GM12878 (cell line): Measurements from ENCODE around the gene COL24A1. TPM values are rescaled to one million over a fixed set of nuclear protein-coding genes. Genes with fewer than 3 reads are reported as not detected.
A peak's percentile ranks its signal among the peaks of the same experiment; 100 is the strongest.

Experiments
- BHLHE40 ChIP-seq, 2 experiments: fragments of 450-650 bp in 1 of 2; IDR thresholded peaks; 2 replicates each; pipeline ENCODE4 v1.6.1; 2011 to 2017; ENCODE audit warnings: low read depth in 2 of 2, borderline replicate concordance in 1 of 2, improper control_type of control experiment in 1 of 2, low read length in 1 of 2, mild to moderate bottlenecking in 1 of 2
- CBX3 ChIP-seq: fragments of 200-600 bp; sonication (generic); IDR thresholded peaks from 2 replicates; pipeline ENCODE4 v1.6.1; 2016; ENCODE audit warnings: low read depth, borderline replicate concordance
- CHD2 ChIP-seq: IDR thresholded peaks from 2 replicates; pipeline ENCODE4 v1.6.1; 2011; ENCODE audit warnings: low read depth, low read length, improper control_type of control experiment, borderline replicate concordance
- CREB1 ChIP-seq: IDR thresholded peaks from 2 replicates; pipeline ENCODE4 v1.6.1; 2012; ENCODE audit warnings: low read depth, mild to moderate bottlenecking, inconsistent platforms
- CTCF ChIP-seq, 3 experiments: IDR thresholded peaks in 2 of 3; conservative IDR thresholded peaks in 1 of 3; 2 replicates each; pipeline ENCODE4 v1.5.1; 2011; ENCODE audit warnings: low read depth in 3 of 3, low read length in 3 of 3, mild to moderate bottlenecking in 3 of 3, control low read depth in 2 of 3, moderate library complexity in 2 of 3, inconsistent platforms in 1 of 3, mixed read lengths in 1 of 3; ENCODE audit not compliant: control insufficient read depth in 2 of 3, insufficient read depth in 1 of 3; ENCODE audit errors: extremely low read depth in 1 of 3
- ELK1 ChIP-seq: IDR thresholded peaks from 2 replicates; pipeline ENCODE4 v1.6.1; 2012; ENCODE audit warnings: low read depth, low read length, improper control_type of control experiment
- FOXM1 ChIP-seq: IDR thresholded peaks from 2 replicates; pipeline ENCODE4 v1.6.1; 2012; ENCODE audit warnings: low read depth, mild to moderate bottlenecking, inconsistent platforms, low read length, moderate library complexity
- GABPA ChIP-seq: IDR thresholded peaks from 2 replicates; pipeline ENCODE4 v1.6.1; 2014; ENCODE audit warnings: antibody characterized with exemption, low read depth, mild to moderate bottlenecking, inconsistent platforms
- IKZF2 ChIP-seq, 2 experiments: fragments of 450-650 bp; IDR thresholded peaks; 2 replicates each; pipeline ENCODE4 v1.6.1; 2017; ENCODE audit warnings: mild to moderate bottlenecking in 2 of 2, moderate library complexity in 2 of 2
- IRF4 ChIP-seq: IDR thresholded peaks from 2 replicates; pipeline ENCODE4 v1.6.1; 2011; ENCODE audit warnings: low read depth, low read length
- LARP7 ChIP-seq: fragments of 450-650 bp; IDR thresholded peaks from 2 replicates; pipeline ENCODE4 v1.6.1; 2017; ENCODE audit warnings: mild to moderate bottlenecking
- MEF2B ChIP-seq: fragments of 450-650 bp; IDR thresholded peaks from 2 replicates; pipeline ENCODE4 v1.6.1; 2018; ENCODE audit warnings: mild to moderate bottlenecking, moderate library complexity; ENCODE audit not compliant: partially characterized antibody, poor library complexity, severe bottlenecking
- NFIC ChIP-seq: IDR thresholded peaks from 2 replicates; pipeline ENCODE4 v1.6.1; 2012; ENCODE audit warnings: low read depth, mild to moderate bottlenecking, inconsistent platforms, low read length, moderate library complexity
- RB1 ChIP-seq: fragments of 450-650 bp; formaldehyde crosslinking; IDR thresholded peaks from 2 replicates; pipeline ENCODE4 v1.6.1; 2017; ENCODE audit warnings: mild to moderate bottlenecking, borderline replicate concordance
- RELB ChIP-seq: fragments of 450-650 bp; IDR thresholded peaks from 2 replicates; pipeline ENCODE4 v1.6.1; 2017; ENCODE audit warnings: low read depth, mild to moderate bottlenecking, moderate library complexity
- STAT3 ChIP-seq: IDR thresholded peaks from 2 replicates; pipeline ENCODE4 v1.6.1; 2011; ENCODE audit warnings: low read depth, low read length, improper control_type of control experiment
- TAF1 ChIP-seq: IDR thresholded peaks from 2 replicates; pipeline ENCODE4 v1.6.1; 2011; ENCODE audit warnings: mild to moderate bottlenecking, low read depth, low read length, borderline replicate concordance
- TCF3 ChIP-seq: IDR thresholded peaks from 2 replicates; pipeline ENCODE4 v1.6.1; 2012; ENCODE audit warnings: low read depth, mild to moderate bottlenecking, low read length, borderline replicate concordance; ENCODE audit not compliant: insufficient read depth
- YBX1 ChIP-seq: fragments of 450-650 bp; IDR thresholded peaks from 2 replicates; pipeline ENCODE4 v1.6.1; 2016; ENCODE audit warnings: antibody characterized with exemption
- ZBED1 ChIP-seq: IDR thresholded peaks from 2 replicates; pipeline ENCODE4 v1.6.1; 2016; ENCODE audit warnings: borderline replicate concordance
- ZBTB4 ChIP-seq: fragments of 450-650 bp; formaldehyde crosslinking; IDR thresholded peaks from 2 replicates; pipeline ENCODE4 v1.4.0; 2022; ENCODE audit warnings: mild to moderate bottlenecking, moderate library complexity
- ZNF207 ChIP-seq: fragments of 450-650 bp; IDR thresholded peaks from 2 replicates; pipeline ENCODE4 v1.6.1; 2014; ENCODE audit warnings: antibody characterized with exemption, mild to moderate bottlenecking, borderline replicate concordance
- ZSCAN29 ChIP-seq: fragments of 450-650 bp; IDR thresholded peaks from 2 replicates; pipeline ENCODE4 v1.6.1; 2017; ENCODE audit warnings: mild to moderate bottlenecking, moderate library complexity
- polyA plus RNA-seq, 11 experiments: library from polyadenylated mRNA; depleted of rRNA in 4 of 11; unstranded in 6 of 11; stranded (reverse) in 5 of 11; fragments of >200 nt; fragmentation: Nextera tagmentation in 4 of 11; fragmentation: Illumina TruSeq in 1 of 11; extraction: Ambion mirVana in 4 of 11; extraction: Trizol in 1 of 11; gene quantifications; 1 replicate in 1 of 11; 2 replicates in 10 of 11; pipeline versions ENCODE4 v1.2.1 to v1.2.3, GENCODE V29; 2011 to 2016; ENCODE audit warnings: inconsistent platforms in 2 of 11, missing spikeins in 2 of 11, low read depth in 1 of 11
- total RNA-seq, 4 experiments: library from RNA; depleted of rRNA in 3 of 4; stranded (reverse); fragments of >200 nt in 3 of 4; fragmentation: Illumina TruSeq in 1 of 4; extraction: Trizol in 1 of 4; gene quantifications; 2 replicates each; pipeline versions ENCODE4 v1.2.1 to v1.2.3, GENCODE V29; 2013 to 2021

Gene COL24A1
- total and polyA plus RNA-seq, 10 of the 15 experiments (the other 5 are each of a cell fraction or from before 2014, with no cell fraction given): 0.19 to 4.1 (median 2.0) TPM

GRCh38 chr1:86015375-86015774, 141.2 kb downstream of the COL24A1 start (continued):
- TF ChIP-seq RB1: no peak
- no peak for TF ChIP-seq CTCF (IDR thresholded peaks at IDR 0.05 in 2 of 3, conservative IDR thresholded peaks at IDR 0.05 in 1 of 3; ENCODE audit: control insufficient read depth in 2 of 3, extremely low read depth in 1 of 3, insufficient read depth in 1 of 3, low read depth in 3 of 3, low read length in 3 of 3)
- no peak for TF ChIP-seq IKZF2 (IDR thresholded peaks at IDR 0.05)
- TF ChIP-seq ZBTB4: no peak
- no peak for TF ChIP-seq ZSCAN29
- TF ChIP-seq FOXM1: peak; percentile 80; the same call in 1 of the 2 replicates
- no peak for TF ChIP-seq CREB1
- no peak for TF ChIP-seq MEF2B
- no peak for TF ChIP-seq BHLHE40 (IDR thresholded peaks at IDR 0.05; ENCODE audit: borderline replicate concordance in 1 of 2, low read depth in 2 of 2, low read length in 1 of 2)
- no peak for TF ChIP-seq ELK1
- no peak for TF ChIP-seq CBX3
- no peak for TF ChIP-seq TAF1
- no peak for TF ChIP-seq TCF3
- no peak for TF ChIP-seq IRF4
- TF ChIP-seq ZBED1: peak; percentile 37; the same call in 1 of the 2 replicates
- TF ChIP-seq YBX1: no peak
- TF ChIP-seq GABPA: peak; percentile 56; the same call in 1 of the 2 replicates
- no peak for TF ChIP-seq RELB
- TF ChIP-seq CHD2: no peak
- peak; percentile 89 for TF ChIP-seq NFIC
- TF ChIP-seq STAT3: no peak
- no peak for TF ChIP-seq ZNF207
- no peak for TF ChIP-seq LARP7
